CD4-positive, CD25-positive, alpha-beta regulatory T cell (primary cell): ENCODE measurements around the gene HECTD4. TPM values are rescaled to one million over a fixed set of nuclear protein-coding genes. Genes with fewer than 3 reads are reported as not detected.

ENCODE experiments used
- ATAC-seq, 2 donors: fragments of 150-1000 bp; cut with Tn5 transposase; one replicate each; pipeline ENCODE4 v1.10.0; 2021; ENCODE audit warnings: low read depth in 2 of 2, moderate number of reproducible peaks in 2 of 2, moderate library complexity in 1 of 2
- DNase-seq, 3 donors: peaks; one replicate each; pipeline versions ENCODE4 v3.0.0 to v3.0.0-alpha.2; 2012 to 2022; ENCODE audit warnings: mixed read lengths in 1 of 3
- H3K27ac ChIP-seq: one replicate; pipeline ENCODE4 v1.7.0; 2013; ENCODE audit warnings: mild to moderate bottlenecking, low read length; ENCODE audit not compliant: insufficient read depth, poor library complexity, severe bottlenecking
- H3K27me3 ChIP-seq: one replicate; pipeline ENCODE4 v1.7.0; 2013; ENCODE audit warnings: low read length; ENCODE audit not compliant: control insufficient read depth, insufficient read depth
- H3K36me3 ChIP-seq: one replicate; pipeline ENCODE4 v1.7.0; 2013; ENCODE audit warnings: mild to moderate bottlenecking, low read length, moderate library complexity; ENCODE audit not compliant: control insufficient read depth, insufficient read depth
- H3K4me1 ChIP-seq: 2 replicates; pipeline ENCODE4 v1.7.0; 2013; ENCODE audit warnings: mild to moderate bottlenecking, low read length; ENCODE audit not compliant: insufficient read depth, control insufficient read depth, poor library complexity, severe bottlenecking
- H3K4me3 ChIP-seq: one replicate; pipeline ENCODE4 v1.7.0; 2013; ENCODE audit warnings: low read depth, mild to moderate bottlenecking, low read length, moderate library complexity
- H3K9me3 ChIP-seq, 2 experiments: 1 replicate in 1 of 2; 2 replicates in 1 of 2; pipeline ENCODE4 v1.7.0; 2013; ENCODE audit warnings: low read length in 2 of 2, mild to moderate bottlenecking in 1 of 2, moderate library complexity in 1 of 2; ENCODE audit not compliant: control insufficient read depth in 2 of 2
- H3K27ac Mint-ChIP-seq, 3 donors: one replicate each; pipeline ENCODE4 v1.8.0; 2020 to 2022; ENCODE audit warnings: mild to moderate bottlenecking in 3 of 3, mixed read lengths in 3 of 3, moderate library complexity in 2 of 3
- H3K27me3 Mint-ChIP-seq: one replicate; pipeline ENCODE4 v1.8.0; 2022; ENCODE audit warnings: mild to moderate bottlenecking, mixed read lengths
- H3K36me3 Mint-ChIP-seq: one replicate; pipeline ENCODE4 v1.8.0; 2020; ENCODE audit warnings: mixed read lengths
- H3K4me1 Mint-ChIP-seq, 4 donors: one replicate each; pipeline ENCODE4 v1.8.0; 2020 to 2022; ENCODE audit warnings: mixed read lengths in 4 of 4, mild to moderate bottlenecking in 1 of 4
- H3K4me3 Mint-ChIP-seq, 4 donors: one replicate each; pipeline ENCODE4 v1.8.0; 2020 to 2022; ENCODE audit warnings: mild to moderate bottlenecking in 4 of 4, mixed read lengths in 4 of 4, moderate library complexity in 3 of 4
- H3K9me3 Mint-ChIP-seq, 7 donors: one replicate each; pipeline ENCODE4 v1.8.0; 2020 to 2022; ENCODE audit warnings: mixed read lengths in 7 of 7, mild to moderate bottlenecking in 3 of 7, moderate library complexity in 2 of 7
- polyA plus RNA-seq, 4 donors: library from polyadenylated mRNA; unstranded; fragments of 300-500 nt; fragmentation: Illumina TruSeq; gene quantifications; one replicate each; pipeline ENCODE4 v1.2.3, GENCODE V29; 2021
- total RNA-seq: library from RNA; stranded (reverse); gene quantifications from one replicate; pipeline ENCODE4 v1.2.3, GENCODE V29; 2022

The HECTD4 gene
- total and polyA plus RNA-seq, 5 donors from 2014 or later = 2.1 to 59.3 (median 2.7) TPM

DNA sequence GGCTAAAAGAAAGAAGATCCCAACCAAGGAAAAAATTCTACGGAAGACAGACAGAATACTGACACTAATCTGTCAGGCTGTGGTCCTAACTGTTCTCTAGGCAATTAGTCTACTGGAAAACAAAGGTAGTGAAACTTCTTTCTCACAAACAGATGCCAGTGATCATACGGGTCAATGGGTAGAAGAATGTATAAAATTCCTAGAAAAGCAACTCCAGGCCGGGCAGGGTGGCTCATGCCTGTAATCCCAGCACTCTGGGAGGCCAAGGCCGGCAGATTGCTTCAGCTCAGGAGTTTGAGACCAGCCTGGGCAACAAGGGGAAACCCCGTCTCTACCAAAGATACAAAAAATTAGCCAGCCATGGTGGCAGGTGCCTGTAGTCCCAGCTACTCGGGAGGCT, 64.8 kb downstream of the HECTD4 start:
- Mint-ChIP-seq H3K9me3 (no peaks in the 10 kb centered on the region), H3K27me3 (no peaks in the 10 kb centered on the region), H3K4me3 (no peak overlapping the region), H3K27ac (no peak overlapping the region), H3K36me3 (peaks cover 32% of the 10 kb centered on the region), H3K4me1 (peaks cover 13 to 24% (median 15%) of the 10 kb centered on the region in 4 donors)
- Histone ChIP-seq H3K9me3 (no peaks in the 10 kb centered on the region), H3K27ac (no peak overlapping the region), H3K36me3 (peaks cover 20% of the 10 kb centered on the region), H3K27me3 (no peaks in the 10 kb centered on the region), H3K4me1 (no peaks in the 10 kb centered on the region), H3K4me3 (no peak overlapping the region)
- ATAC-seq (no peak), DNase-seq (no peak)

DNA sequence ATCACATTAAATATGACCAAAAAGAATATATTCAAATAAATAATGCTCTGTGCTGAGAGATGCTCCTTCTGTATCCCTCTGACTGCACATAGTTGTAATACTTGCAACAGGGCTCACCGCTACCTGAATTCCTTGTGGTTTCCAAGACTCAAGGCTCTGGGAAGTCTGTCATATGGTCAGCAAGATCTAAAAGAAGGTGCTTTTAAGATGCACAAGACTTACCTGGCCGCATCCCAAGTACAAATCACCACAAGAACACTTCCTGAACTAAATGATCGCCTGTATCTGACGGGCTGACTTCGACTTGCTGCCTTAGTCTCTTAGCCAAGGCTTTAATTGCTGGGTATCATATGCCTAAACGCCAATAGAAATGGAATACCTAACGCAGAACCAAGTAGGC, 67.2 kb downstream of the HECTD4 start:
- Mint-ChIP-seq H3K36me3 (peaks cover 39% of the 10 kb centered on the region), H3K27ac (peak overlapping the region in 1 of 3 donors; percentile 5), H3K9me3 (no peaks in the 10 kb centered on the region), H3K27me3 (no peaks in the 10 kb centered on the region), H3K4me3 (no peak overlapping the region), H3K4me1 (peaks cover 2 to 15% (median 7%) of the 10 kb centered on the region in 4 donors)
- Histone ChIP-seq H3K27me3 (no peaks in the 10 kb centered on the region), H3K4me1 (no peaks in the 10 kb centered on the region), H3K9me3 (no peaks in the 10 kb centered on the region), H3K36me3 (peaks cover 23% of the 10 kb centered on the region), H3K4me3 (no peak overlapping the region), H3K27ac (no peak overlapping the region)
- DNase-seq (no peak), ATAC-seq (no peak)

DNA sequence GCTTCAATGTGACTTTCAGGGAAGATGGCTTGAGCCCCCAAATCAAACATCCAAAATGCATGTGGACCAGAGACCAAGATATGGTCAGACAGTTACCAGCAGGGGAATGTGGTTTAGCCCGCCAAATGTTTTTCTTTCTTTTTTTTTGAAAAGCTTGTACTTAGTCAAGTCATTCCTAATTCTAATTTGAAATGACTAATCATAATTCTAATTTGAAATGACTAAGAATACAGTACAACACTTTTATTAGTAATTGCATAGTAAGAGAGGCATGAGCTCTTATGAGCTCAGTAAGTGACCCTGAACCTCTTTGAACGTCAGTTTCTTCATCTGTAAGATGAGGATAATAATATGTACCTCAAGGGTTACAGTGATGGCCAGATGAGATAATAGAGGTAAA, 72.4 kb downstream of the HECTD4 start:
- no peak overlapping the region for H3K27ac Mint-ChIP-seq
- H3K4me3 Mint-ChIP-seq = no peak overlapping the region
- Histone ChIP-seq H3K36me3 (peaks cover 45% of the 10 kb centered on the region), H3K4me3 (no peak overlapping the region), H3K27me3 (no peaks in the 10 kb centered on the region), H3K27ac (no peak overlapping the region), H3K4me1 (no peaks in the 10 kb centered on the region), H3K9me3 (no peaks in the 10 kb centered on the region)
- H3K27me3 Mint-ChIP-seq = no peaks in the 10 kb centered on the region
- no peaks in the 10 kb centered on the region for H3K9me3 Mint-ChIP-seq
- ATAC-seq = no peak
- H3K36me3 Mint-ChIP-seq = peaks cover 47% of the 10 kb centered on the region
- peaks cover 0 to 14% (median 9%) of the 10 kb centered on the region in 4 donors for H3K4me1 Mint-ChIP-seq
- DNase-seq = peak in 1 of 3 donors; percentile 12

DNA sequence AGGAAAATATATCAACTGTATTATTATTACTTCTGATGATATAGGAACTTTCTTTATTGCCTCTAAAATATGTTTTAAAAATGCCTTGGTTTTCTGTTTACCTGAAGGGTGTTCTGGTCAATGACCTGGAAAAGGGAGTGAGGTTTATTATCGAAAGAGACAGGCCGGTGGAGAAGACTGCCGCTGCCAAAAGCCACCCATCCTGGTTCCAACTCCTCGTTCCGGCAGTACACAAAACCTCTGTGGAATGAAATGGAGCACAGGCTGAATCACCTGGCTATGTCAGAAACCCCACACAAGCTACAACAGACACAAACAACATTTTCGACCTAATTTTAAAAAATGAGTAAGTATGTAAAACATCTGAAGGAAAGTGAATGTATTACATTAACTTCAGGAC, 73.6 kb downstream of the HECTD4 start:
- H3K9me3 ChIP-seq = no peaks in the 10 kb centered on the region
- no peak overlapping the region for H3K4me3 ChIP-seq
- no peaks in the 10 kb centered on the region for H3K27me3 ChIP-seq
- no peaks in the 10 kb centered on the region for H3K27me3 Mint-ChIP-seq
- peaks cover 0 to 14% (median 9%) of the 10 kb centered on the region in 4 donors for H3K4me1 Mint-ChIP-seq
- no peaks in the 10 kb centered on the region for H3K9me3 Mint-ChIP-seq
- H3K27ac ChIP-seq = no peak overlapping the region
- H3K27ac Mint-ChIP-seq = peak overlapping the region in 2 of 3 donors; percentile 5 to 51
- H3K4me1 ChIP-seq = no peaks in the 10 kb centered on the region
- H3K4me3 Mint-ChIP-seq = no peak overlapping the region
- peaks cover 47% of the 10 kb centered on the region for H3K36me3 Mint-ChIP-seq
- ATAC-seq (no peak), DNase-seq (no peak)
- H3K36me3 ChIP-seq = peaks cover 48% of the 10 kb centered on the region

DNA sequence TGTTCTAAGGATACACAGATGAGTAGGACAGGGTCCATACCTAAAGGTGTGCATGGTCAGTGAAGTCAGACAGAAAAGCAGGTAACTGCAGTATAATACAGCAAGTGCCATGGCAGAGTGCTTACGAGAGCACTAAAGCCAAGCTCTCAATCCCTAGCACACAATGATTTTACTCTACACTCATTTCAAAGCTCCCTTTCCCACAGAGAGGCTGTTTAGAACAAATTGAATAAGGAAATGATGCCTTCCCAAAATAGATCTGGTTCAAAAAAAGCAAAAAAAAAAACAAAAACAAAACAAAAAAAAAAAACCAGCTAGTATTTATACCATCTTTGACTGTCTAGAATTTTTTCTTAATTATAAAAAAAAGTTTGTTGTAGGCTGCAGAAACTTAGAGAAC, 74.1 kb downstream of the HECTD4 start:
- no peaks in the 10 kb centered on the region for H3K27me3 ChIP-seq
- ATAC-seq = no peak
- no peaks in the 10 kb centered on the region for H3K27me3 Mint-ChIP-seq
- no peak overlapping the region for H3K4me3 ChIP-seq
- peaks cover 2% of the 10 kb centered on the region for H3K4me1 ChIP-seq
- H3K27ac Mint-ChIP-seq = no peak overlapping the region
- no peak overlapping the region for H3K4me3 Mint-ChIP-seq
- peaks cover 50% of the 10 kb centered on the region for H3K36me3 Mint-ChIP-seq
- no peak overlapping the region for H3K27ac ChIP-seq
- no peaks in the 10 kb centered on the region for H3K9me3 Mint-ChIP-seq
- peaks cover 3 to 18% (median 11%) of the 10 kb centered on the region in 4 donors for H3K4me1 Mint-ChIP-seq
- H3K36me3 ChIP-seq = peaks cover 48% of the 10 kb centered on the region
- DNase-seq = no peak
- no peaks in the 10 kb centered on the region for H3K9me3 ChIP-seq

DNA sequence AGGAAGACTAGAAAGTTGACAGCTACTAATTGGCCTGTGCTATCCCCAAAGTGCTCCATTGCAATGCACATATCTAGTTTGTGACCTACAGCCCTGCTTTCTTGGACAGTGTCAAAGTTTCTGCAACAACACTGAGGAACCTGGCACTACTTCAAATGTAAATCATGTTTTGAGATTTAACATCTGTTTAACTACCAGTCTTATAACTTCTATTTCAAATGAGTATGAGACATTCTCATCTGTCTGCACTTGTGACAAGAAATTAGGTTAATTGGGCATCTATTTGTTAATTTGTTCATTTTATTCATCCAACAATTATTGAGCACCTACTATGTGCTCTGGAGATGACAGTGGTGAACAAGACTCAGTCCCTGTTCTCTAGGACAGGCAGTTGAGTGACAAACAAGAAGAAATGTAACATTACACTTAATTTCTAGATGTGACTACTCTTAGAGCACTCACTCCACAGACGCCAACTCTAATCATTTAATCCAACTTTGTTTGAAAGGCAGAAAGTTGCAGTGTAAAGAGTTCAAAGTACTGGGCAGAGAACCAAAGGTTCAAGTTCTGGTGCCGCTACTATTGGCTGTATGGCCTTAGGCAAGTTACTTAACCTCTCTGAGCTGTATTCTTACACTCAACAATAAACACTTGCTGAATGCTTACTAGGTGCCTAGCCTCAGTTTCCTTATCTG, 74.8 kb downstream of the HECTD4 start:
- Histone ChIP-seq H3K36me3 (peaks cover 45% of the 10 kb centered on the region), H3K27ac (no peak overlapping the region), H3K4me1 (peaks cover 5% of the 10 kb centered on the region), H3K9me3 (no peaks in the 10 kb centered on the region), H3K27me3 (no peaks in the 10 kb centered on the region), H3K4me3 (no peak overlapping the region)
- H3K27me3 Mint-ChIP-seq = no peaks in the 10 kb centered on the region
- no peak overlapping the region for H3K4me3 Mint-ChIP-seq
- peaks cover 7 to 24% (median 16%) of the 10 kb centered on the region in 4 donors for H3K4me1 Mint-ChIP-seq
- H3K9me3 Mint-ChIP-seq = no peaks in the 10 kb centered on the region
- ATAC-seq (no peak), DNase-seq (no peak)
- H3K27ac Mint-ChIP-seq = no peak overlapping the region
- H3K36me3 Mint-ChIP-seq = peaks cover 48% of the 10 kb centered on the region

DNA sequence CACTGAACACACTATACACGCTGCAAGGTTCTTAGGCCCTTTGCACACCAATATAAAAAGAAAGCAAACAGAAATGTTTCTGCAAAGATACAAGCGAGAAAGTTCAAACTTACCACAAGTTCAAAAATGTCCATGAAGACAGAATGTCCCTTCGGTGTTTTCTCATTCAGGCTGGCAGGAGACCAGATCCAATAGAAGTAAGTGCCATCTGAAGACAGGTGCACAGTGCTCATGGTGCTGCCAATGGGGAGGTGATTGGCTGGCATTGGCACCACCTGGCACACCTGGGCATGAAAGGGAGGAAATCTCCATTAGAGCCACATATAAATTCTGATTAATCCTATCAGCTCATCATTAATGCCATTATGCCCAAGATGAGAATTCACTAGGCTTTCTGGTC, 76.3 kb downstream of the HECTD4 start:
- H3K27me3 ChIP-seq = no peaks in the 10 kb centered on the region
- DNase-seq = no peak
- H3K4me3 ChIP-seq = no peak overlapping the region
- peaks cover 49% of the 10 kb centered on the region for H3K36me3 Mint-ChIP-seq
- no peak overlapping the region for H3K27ac ChIP-seq
- H3K9me3 ChIP-seq = no peaks in the 10 kb centered on the region
- H3K4me1 Mint-ChIP-seq = peaks cover 7 to 24% (median 16%) of the 10 kb centered on the region in 4 donors
- H3K4me3 Mint-ChIP-seq = no peak overlapping the region
- H3K36me3 ChIP-seq = peaks cover 48% of the 10 kb centered on the region
- H3K27ac Mint-ChIP-seq = peak overlapping the region in 1 of 3 donors; percentile 50
- H3K9me3 Mint-ChIP-seq = no peaks in the 10 kb centered on the region
- H3K4me1 ChIP-seq = peaks cover 5% of the 10 kb centered on the region
- ATAC-seq = no peak
- no peaks in the 10 kb centered on the region for H3K27me3 Mint-ChIP-seq

DNA sequence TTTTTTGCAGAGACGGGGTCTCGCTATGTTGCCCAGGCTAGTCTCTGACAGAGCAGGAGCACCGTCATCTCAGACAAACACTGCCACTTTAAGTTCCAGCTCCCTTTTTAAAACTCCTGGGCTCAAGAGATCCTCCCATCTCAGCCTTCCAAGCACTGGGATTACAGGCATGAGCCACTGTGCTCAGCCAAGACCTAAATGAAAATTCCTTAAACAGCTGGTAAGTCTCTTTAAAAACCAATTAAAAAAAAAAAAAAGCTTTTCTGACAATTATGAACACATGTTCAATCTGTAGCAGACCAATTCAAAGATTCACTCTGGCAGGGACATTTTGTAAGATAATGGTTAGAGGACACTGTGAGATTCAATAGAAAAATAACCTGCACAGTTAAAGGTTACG, 77.8 kb downstream of the HECTD4 start:
- no peaks in the 10 kb centered on the region for H3K27me3 Mint-ChIP-seq
- ATAC-seq (no peak), DNase-seq (no peak)
- peaks cover 48% of the 10 kb centered on the region for H3K36me3 ChIP-seq
- peaks cover 5% of the 10 kb centered on the region for H3K4me1 ChIP-seq
- peaks cover 10 to 21% (median 14%) of the 10 kb centered on the region in 4 donors for H3K4me1 Mint-ChIP-seq
- no peak overlapping the region for H3K27ac Mint-ChIP-seq
- H3K27me3 ChIP-seq = no peaks in the 10 kb centered on the region
- H3K4me3 Mint-ChIP-seq = no peak overlapping the region
- peaks cover 48% of the 10 kb centered on the region for H3K36me3 Mint-ChIP-seq
- H3K4me3 ChIP-seq = no peak overlapping the region
- H3K9me3 Mint-ChIP-seq = no peaks in the 10 kb centered on the region
- no peaks in the 10 kb centered on the region for H3K9me3 ChIP-seq
- H3K27ac ChIP-seq = no peak overlapping the region
